ENCODE results near the gene C19orf53.
A peak's percentile ranks its signal among the peaks of the same experiment; 100 is the strongest.

C19orf53 gene

DNA sequence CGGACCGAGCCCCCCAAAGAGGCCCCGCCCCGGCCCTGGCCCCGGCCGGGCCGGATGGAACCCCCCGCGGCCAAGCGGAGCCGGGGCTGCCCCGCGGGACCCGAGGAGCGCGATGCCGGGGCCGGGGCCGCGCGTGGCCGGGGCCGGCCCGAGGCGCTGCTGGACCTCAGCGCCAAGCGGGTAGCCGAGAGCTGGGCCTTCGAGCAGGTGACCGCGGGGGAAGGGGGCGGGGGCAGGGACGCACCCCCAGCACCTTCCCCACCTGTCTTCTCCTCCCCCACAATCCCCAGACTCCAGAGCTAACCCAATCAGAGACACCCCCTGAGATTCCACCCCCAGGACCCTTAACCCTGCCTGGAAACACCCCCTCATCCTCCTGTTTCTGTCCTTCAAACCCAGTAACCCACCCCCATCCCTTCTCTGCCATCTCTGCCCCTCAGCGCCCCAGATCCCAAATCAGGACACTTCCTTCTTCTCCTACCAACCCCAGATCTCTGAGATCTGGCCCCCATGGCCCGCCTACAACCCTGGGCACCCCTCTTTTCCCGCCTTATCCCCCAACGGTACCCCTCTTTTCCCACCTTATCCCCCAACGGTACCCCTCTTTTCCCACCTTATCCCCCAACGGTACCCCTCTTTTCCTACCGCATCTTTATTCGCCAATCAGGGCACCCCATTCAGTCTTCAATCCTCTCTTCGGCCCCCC, 21.5 kb downstream of the C19orf53 start:
- ChIA-PET CTCF (interaction anchor here (0.6 kb wide), 1 partner anchor 39 kb away, joined by 3 read pairs; no protein-coding TSS in a partner anchor), POLR2A (interaction anchor here (0.9 to 1.5 kb wide), 6 partner anchors 21 to 341 kb away, joined by 3 to 7 read pairs (median 4); partner anchors contain the start of gene C19orf53)
- TF ChIP-seq FOXM1 (IDR thresholded peaks at IDR 0.05; ENCODE audit: borderline replicate concordance): 0 out of 2 replicates have a peak, but pooled peaks have one; percentile 27
- no peak for TF ChIP-seq ZNF384 (IDR thresholded peaks at IDR 0.05)
- no peak for DNase-seq (ENCODE audit: extremely low spot score)

- DNase-seq (ENCODE audit: extremely low spot score): no peak
- CTCF ChIA-PET: interaction anchor here (0.6 kb wide), 1 partner anchor 38 kb away, joined by 3 read pairs; no protein-coding TSS in a partner anchor
- no peak for TF ChIP-seq FOXM1 (IDR thresholded peaks at IDR 0.05; ENCODE audit: borderline replicate concordance)
- no peak for TF ChIP-seq CTBP1 (IDR thresholded peaks at IDR 0.05; ENCODE audit: borderline replicate concordance)
- TF ChIP-seq LEF1 (IDR thresholded peaks at IDR 0.05; ENCODE audit: borderline replicate concordance): no peak
- TF ChIP-seq ELF4 (IDR thresholded peaks at IDR 0.05): no peak
- no peak for TF ChIP-seq FOXK2 (IDR thresholded peaks at IDR 0.05)
- TF ChIP-seq NFRKB (IDR thresholded peaks at IDR 0.05): no peak
- TF ChIP-seq ARNT (IDR thresholded peaks at IDR 0.05): no peak
- no peak for TF ChIP-seq L3MBTL2 (conservative IDR thresholded peaks at IDR 0.05)
- TF ChIP-seq HDGF (IDR thresholded peaks at IDR 0.05; ENCODE audit: borderline replicate concordance): no peak
- no peak for TF ChIP-seq FOXA1 (IDR thresholded peaks at IDR 0.05)
- TF ChIP-seq TARDBP (IDR thresholded peaks at IDR 0.05): no peak
- no peak for TF ChIP-seq BHLHE40 (IDR thresholded peaks at IDR 0.05; ENCODE audit: borderline replicate concordance)
- TF ChIP-seq ZNF384 (IDR thresholded peaks at IDR 0.05): no peak
- POLR2A ChIA-PET: interaction anchor here (0.5 kb wide), 1 partner anchor 722 kb away, joined by 3 read pairs; the partner anchor contains the start of gene DNAJB1
Measured at GRCh38 chr19:13796301-13797057, 22.2 kb downstream of the C19orf53 start.

DNA sequence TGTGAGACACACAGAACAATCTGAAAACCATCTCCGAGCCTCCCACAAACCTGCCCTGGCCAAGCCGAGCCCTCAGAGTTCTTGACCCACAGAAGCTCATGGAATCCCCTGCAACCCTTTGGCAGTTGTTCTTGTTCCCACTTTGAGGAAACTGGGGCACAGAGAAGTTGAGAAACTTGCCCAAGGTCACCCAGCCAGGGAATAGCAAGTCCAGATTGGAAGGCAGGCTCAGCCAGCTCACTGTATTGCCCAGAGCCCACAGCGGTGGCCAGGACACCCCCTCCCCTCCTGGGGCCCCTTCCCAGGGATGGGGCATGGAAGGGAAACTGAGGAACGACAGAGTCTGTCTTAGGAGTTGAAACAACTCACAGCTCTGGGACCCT, 22.8 kb downstream of the C19orf53 start:
- TF ChIP-seq SUZ12 (IDR thresholded peaks at IDR 0.05): no peak
- no peak for TF ChIP-seq FOXA1 (IDR thresholded peaks at IDR 0.05)
- TF ChIP-seq CTBP1 (IDR thresholded peaks at IDR 0.05; ENCODE audit: borderline replicate concordance): no peak
- no peak for TF ChIP-seq ARNT (IDR thresholded peaks at IDR 0.05)
- TF ChIP-seq LEF1 (IDR thresholded peaks at IDR 0.05; ENCODE audit: borderline replicate concordance): no peak
- no peak for TF ChIP-seq ZNF384 (IDR thresholded peaks at IDR 0.05)
- TF ChIP-seq FOXK2 (IDR thresholded peaks at IDR 0.05): no peak
- TF ChIP-seq HDGF (IDR thresholded peaks at IDR 0.05; ENCODE audit: borderline replicate concordance): no peak
- no peak for TF ChIP-seq NFRKB (IDR thresholded peaks at IDR 0.05)
- TF ChIP-seq ELF4 (IDR thresholded peaks at IDR 0.05): no peak
- no peak for TF ChIP-seq L3MBTL2 (conservative IDR thresholded peaks at IDR 0.05)
- no peak for TF ChIP-seq TARDBP (IDR thresholded peaks at IDR 0.05)
- TF ChIP-seq, protein P1, sequence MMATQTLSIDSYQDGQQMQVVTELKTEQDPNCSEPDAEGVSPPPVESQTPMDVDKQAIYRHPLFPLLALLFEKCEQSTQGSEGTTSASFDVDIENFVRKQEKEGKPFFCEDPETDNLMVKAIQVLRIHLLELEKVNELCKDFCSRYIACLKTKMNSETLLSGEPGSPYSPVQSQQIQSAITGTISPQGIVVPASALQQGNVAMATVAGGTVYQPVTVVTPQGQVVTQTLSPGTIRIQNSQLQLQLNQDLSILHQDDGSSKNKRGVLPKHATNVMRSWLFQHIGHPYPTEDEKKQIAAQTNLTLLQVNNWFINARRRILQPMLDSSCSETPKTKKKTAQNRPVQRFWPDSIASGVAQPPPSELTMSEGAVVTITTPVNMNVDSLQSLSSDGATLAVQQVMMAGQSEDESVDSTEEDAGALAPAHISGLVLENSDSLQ (IDR thresholded peaks at IDR 0.05): no peak
- TF ChIP-seq BHLHE40 (IDR thresholded peaks at IDR 0.05; ENCODE audit: borderline replicate concordance): no peak
- no peak for TF ChIP-seq SP1 (IDR thresholded peaks at IDR 0.05)
- TF ChIP-seq FOXM1 (IDR thresholded peaks at IDR 0.05; ENCODE audit: borderline replicate concordance): no peak
- POLR2A ChIA-PET: interaction anchor here (0.5 to 2.0 kb wide), 2 partner anchors 22 to 721 kb away, joined by 3 to 8 read pairs; partner anchors contain the start of genes C19orf53 and DNAJB1
- DNase-seq (ENCODE audit: extremely low spot score): no peak
- CTCF ChIA-PET: no interaction called here

GRCh38 chr19:13797870-13798269, 23.6 kb downstream of the C19orf53 start:
- ChIA-PET POLR2A (interaction anchor here (2.0 kb wide), 1 partner anchor 23 kb away, joined by 8 read pairs; the partner anchor contains the start of gene C19orf53), CTCF (no interaction called here)
- TF ChIP-seq HDGF (IDR thresholded peaks at IDR 0.05; ENCODE audit: borderline replicate concordance): no peak
- no peak for TF ChIP-seq ARNT (IDR thresholded peaks at IDR 0.05)
- TF ChIP-seq FOXA1 (IDR thresholded peaks at IDR 0.05): no peak
- TF ChIP-seq TARDBP (IDR thresholded peaks at IDR 0.05): no peak
- no peak for TF ChIP-seq CTBP1 (IDR thresholded peaks at IDR 0.05; ENCODE audit: borderline replicate concordance)
- no peak for TF ChIP-seq FOXM1 (IDR thresholded peaks at IDR 0.05; ENCODE audit: borderline replicate concordance)
- no peak for DNase-seq (ENCODE audit: extremely low spot score)

- no peak for DNase-seq (ENCODE audit: extremely low spot score)
- POLR2A ChIA-PET: no interaction called here
- CTCF ChIA-PET: no interaction called here
- TF ChIP-seq NFRKB (IDR thresholded peaks at IDR 0.05) (no peak), BHLHE40 (IDR thresholded peaks at IDR 0.05; ENCODE audit: borderline replicate concordance) (no peak), TARDBP (IDR thresholded peaks at IDR 0.05) (no peak), ARNT (IDR thresholded peaks at IDR 0.05) (no peak)
Measured at GRCh38 chr19:13799669-13800068, 25.4 kb downstream of the C19orf53 start.

DNA sequence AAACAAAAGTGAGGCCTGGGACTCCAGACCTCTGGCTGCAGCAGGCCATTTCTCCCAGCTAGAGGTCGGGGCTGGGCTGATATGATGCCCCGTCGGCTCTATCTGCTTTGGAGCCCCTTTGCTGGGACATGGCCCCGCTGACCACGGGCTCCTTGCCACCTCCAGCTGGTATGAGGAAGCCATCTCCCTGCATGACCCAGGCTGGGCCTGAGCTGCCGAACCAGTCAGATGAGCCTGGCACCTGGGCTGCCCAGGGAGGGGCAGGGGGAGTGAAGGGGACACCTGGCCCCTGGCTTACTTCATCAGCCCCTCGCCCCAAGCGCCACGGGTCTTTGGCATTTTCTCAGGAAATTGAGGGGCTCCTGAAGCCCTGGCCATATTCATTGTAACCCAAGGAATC, 28.8 kb downstream of the C19orf53 start:
- TF ChIP-seq HDGF (IDR thresholded peaks at IDR 0.05; ENCODE audit: borderline replicate concordance) (no peak), SUZ12 (IDR thresholded peaks at IDR 0.05) (no peak), TARDBP (IDR thresholded peaks at IDR 0.05) (no peak), LEF1 (IDR thresholded peaks at IDR 0.05; ENCODE audit: borderline replicate concordance) (no peak), FOXK2 (IDR thresholded peaks at IDR 0.05) (no peak), ARNT (IDR thresholded peaks at IDR 0.05) (no peak), ELF4 (IDR thresholded peaks at IDR 0.05) (no peak), SP1 (IDR thresholded peaks at IDR 0.05) (no peak), CTBP1 (IDR thresholded peaks at IDR 0.05; ENCODE audit: borderline replicate concordance) (no peak), NFRKB (IDR thresholded peaks at IDR 0.05) (no peak), BHLHE40 (IDR thresholded peaks at IDR 0.05; ENCODE audit: borderline replicate concordance) (no peak), FOXA1 (IDR thresholded peaks at IDR 0.05) (no peak), L3MBTL2 (conservative IDR thresholded peaks at IDR 0.05) (no peak), FOXM1 (IDR thresholded peaks at IDR 0.05; ENCODE audit: borderline replicate concordance) (no peak), ZNF384 (IDR thresholded peaks at IDR 0.05) (no peak)
- TF ChIP-seq, protein P1 (IDR thresholded peaks at IDR 0.05): no peak
- ChIA-PET POLR2A (no interaction called here), CTCF (interaction anchor here (0.8 kb wide), 1 partner anchor 22 kb away, joined by 3 read pairs; no protein-coding TSS in a partner anchor)
- DNase-seq (ENCODE audit: extremely low spot score): no peak
